HTERT RPE-1 (cell line): Measurements from ENCODE around the gene KRT9.

ENCODE experiments used
- in situ Hi-C: fragments of 300-500 bp; cut with MboI; formaldehyde crosslinking; loops from 4 replicates; pipeline ENCODE4 v1.14.3; 2020; ENCODE audit warnings: low sequenced_read_pairs

Gene KRT9

GRCh38 chr17:41531993-41532392, 39.9 kb downstream of the KRT9 start:
- in situ Hi-C loops: no loop called here

DNA sequence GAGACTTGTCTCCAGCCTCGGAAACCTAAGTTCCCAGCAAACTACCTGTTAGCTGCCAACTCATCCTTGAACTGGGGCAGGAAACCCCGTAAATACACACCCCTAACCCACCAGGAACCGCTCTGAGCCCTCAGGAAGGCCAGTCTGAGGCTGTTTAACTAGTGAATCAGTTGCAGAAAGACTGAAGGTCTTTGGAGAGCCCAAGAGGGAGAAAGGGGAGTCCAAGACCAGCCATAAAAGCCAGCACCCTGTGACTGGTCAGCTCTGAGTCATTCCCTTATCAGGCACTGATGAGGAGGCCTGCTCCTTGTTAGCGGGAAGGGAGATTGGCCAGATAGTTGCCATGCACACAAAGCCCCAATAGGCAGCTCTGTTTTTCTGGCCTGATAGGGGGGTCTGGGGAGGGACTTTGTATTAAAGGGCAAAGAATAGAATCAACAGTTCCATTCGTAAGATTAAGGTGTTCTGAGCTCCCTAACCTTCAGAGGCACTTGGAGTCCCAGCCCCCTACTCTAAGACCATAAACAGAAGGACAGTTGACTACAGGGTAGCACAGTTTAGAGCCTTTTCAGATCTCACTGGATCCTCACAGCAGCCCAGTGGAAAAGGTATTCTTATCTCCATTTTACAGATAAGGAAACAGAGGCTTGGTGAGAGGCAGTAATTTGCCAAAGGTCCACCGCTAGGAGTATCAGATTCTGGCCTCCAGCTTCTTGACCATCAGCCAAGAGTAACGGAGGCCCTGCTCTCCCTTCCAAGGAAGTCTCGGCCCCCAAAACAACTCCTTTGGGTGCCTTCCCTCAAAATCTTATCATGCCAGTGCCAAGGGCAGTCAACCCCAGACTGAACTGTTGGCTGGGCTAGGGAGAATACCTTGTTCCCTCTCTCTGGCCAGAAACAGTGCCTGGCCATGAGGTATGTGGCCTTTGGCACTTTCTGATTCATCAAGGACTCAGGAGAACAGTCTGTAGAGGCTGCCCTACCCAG, 41.5 kb downstream of the KRT9 start:
- in situ Hi-C loops: no loop called here

GRCh38 chr17:41529491-41529915, 42.4 kb downstream of the KRT9 start:
- in situ Hi-C loops: no loop called here

DNA sequence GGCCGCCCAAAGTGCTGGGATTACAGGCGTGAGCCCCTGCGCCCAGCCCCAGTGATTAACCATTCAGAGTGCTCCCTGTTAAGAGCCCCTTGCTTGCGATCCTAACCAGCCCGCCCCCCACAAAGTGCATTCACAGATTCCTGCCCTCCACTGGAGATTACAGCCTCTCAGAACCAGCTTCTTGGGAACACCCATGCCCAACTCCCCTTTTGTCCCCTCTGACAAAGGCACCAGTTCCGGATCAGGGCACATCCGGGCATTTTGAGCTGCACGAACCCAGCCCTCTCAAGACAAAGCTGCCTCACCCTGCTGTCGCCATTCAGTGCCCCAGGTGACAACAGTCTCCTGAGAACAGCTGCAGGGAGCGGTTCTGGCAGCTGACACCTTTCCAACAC, 42.9 kb downstream of the KRT9 start:
- in situ Hi-C loops: no loop called here

GRCh38 chr17:41527063-41528023, 44.5 kb downstream of the KRT9 start:
- in situ Hi-C loops: no loop called here

GRCh38 chr17:41524261-41524660, 47.6 kb downstream of the KRT9 start:
- in situ Hi-C loops: no loop called here

- in situ Hi-C loops: no loop called here
Measured at GRCh38 chr17:41523787-41524186, 48.1 kb downstream of the KRT9 start.

GRCh38 chr17:41523225-41523593, 48.6 kb downstream of the KRT9 start:
- in situ Hi-C loops: no loop called here

- in situ Hi-C loops: no loop called here
Measured at GRCh38 chr17:41522301-41523224, 49.3 kb downstream of the KRT9 start.

DNA sequence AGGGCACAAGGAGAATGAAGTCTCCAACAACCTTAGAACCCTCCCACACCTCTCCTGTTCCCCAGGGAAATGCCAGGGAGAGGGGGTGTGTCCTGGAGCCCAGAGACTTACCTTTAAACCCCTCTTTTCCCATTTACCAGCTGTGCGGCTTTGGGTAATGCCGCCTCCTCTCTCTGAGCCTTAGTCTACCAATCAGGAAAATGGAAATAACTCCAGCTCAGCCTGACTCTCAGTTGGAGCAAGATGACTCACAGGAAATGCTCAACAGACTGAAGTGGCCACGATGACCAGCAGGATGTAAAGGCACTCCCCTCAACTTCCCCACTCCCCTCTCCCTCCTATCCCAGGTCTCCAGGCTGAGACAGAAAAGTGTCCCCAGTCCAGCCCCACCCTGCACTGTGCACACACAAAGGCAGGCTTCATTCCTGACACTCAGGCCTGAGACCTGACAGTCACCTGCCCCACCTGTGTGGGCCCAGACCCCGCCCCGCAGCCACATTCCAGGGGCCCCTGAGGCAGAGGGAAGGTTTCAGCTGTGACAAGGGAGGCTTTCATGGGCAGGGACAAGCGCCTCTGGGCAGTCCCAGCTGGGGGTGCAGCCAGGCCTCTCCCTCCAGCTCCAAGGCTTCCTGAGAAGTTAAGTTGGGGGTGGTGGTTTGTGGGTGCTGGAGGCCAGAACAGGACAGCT, 50.1 kb downstream of the KRT9 start:
- in situ Hi-C loops: no loop called here

DNA sequence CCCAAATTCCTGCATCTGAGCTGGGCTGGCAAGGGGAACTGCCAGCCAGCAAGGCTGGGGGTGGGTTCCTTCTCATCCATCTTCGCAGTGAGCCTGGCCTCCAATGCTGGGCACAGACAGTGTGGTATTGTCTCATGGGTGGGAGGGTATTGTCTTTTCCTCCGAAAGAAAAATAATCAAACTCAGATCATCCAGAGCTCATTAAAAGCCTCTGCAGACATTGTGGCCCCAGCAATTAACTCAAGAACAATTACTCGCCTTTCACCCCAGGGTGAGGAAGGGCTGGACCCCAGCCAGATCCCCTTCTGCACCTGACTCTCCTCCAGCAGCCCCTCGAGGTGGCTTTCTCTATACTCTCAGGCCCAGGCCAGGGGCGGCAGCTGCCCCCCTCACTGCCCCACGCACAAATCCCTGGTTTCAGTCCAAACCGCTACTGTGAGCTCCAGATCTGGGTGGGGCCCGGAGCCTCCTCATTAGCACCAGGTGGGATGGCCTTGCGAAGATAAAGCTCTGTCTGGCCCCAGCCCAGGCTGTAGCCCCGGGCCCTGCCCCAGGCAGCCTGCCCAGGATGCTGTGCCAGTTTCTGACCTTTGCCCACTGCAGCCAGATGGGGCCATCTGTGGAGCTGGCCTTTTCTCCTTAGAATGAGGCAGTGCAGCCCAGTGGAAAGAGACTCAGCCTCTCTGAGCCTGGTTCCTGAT, 50.9 kb downstream of the KRT9 start:
- in situ Hi-C loops: no loop called here

- in situ Hi-C loops: no loop called here
Measured at GRCh38 chr17:41519501-41520224, 52.2 kb downstream of the KRT9 start.

DNA sequence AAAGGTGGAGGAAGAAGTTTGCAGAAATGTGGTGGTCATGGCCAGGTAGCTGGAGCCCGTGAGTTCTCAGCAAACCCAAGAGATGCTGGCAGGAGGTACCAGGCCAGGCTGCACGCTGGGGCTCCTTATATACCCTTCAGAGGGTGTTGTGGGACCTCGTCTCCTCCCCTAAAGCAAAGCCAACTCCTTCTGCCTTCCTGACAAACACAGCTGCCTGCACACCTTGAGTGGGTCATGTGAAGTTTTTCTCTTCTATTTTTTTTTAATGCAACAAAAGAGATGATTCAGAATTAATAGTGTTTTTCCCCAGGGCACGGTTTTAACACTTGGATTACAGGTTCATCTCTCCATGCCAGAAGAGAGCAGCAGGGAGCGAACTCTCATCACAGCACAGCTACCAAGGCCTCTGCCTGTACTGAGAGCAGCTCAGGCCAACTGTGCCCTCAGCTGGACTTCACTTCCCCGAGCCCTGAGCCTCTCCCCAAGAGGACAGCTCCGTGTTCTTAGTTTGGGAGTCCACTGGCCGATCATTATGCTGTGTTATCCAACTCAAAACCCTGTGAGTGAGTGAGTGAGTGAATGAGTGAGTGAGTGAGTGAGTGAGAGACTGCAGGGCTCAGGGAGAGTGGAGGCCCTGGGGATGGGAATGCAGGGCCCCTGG, 52.9 kb downstream of the KRT9 start, which contains the start of gene KRT15:
TSS of gene KRT15 (minus strand) at position 102 of the 661 bp plus-strand sequence. CDS start at position 39, 63 bp downstream.
- in situ Hi-C loops: no loop called here

GRCh38 chr17:41518031-41518430, 53.8 kb downstream of the KRT9 start:
- in situ Hi-C loops: no loop called here

DNA sequence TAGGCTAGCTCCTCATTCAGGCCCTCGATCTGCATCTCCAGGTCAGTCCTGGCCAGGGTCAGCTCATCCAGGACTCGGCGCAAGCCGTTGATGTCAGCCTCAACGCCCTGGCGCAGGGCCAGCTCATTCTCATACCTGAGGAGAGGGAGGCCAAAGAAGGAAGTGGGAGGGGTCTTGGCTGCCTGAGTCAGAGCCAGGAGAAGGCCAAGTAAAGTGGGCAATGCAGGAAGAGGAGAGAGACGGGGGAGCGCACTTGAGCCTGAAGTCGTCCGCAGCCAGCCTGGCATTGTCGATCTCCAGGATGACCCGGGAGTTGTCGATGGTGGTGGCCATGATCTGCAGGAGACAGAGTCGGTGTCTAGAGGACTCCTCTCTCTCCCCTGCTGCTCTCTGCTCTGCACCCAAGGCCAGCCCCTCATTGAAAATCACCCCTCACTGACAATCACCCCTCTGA, 55.0 kb downstream of the KRT9 start:
- in situ Hi-C loops: no loop called here

GRCh38 chr17:41516147-41516829, 55.6 kb downstream of the KRT9 start:
- in situ Hi-C loops: no loop called here
